ENCODE data around the gene CYP19A1.

Gene CYP19A1

GRCh38 chr15:51245628-51246027, 92.8 kb downstream of the CYP19A1 start:
- Mint-ChIP-seq H3K27ac (no peak overlapping the region), H3K36me3 (no peaks in the 10 kb centered on the region), H3K9me3 (peaks cover 3% of the 10 kb centered on the region), H3K4me3 (no peak overlapping the region), H3K4me1 (no peaks in the 10 kb centered on the region)
- DNase-seq (ENCODE audit: low spot score in 2 of 2) (no peak), ATAC-seq (no peak)

DNA sequence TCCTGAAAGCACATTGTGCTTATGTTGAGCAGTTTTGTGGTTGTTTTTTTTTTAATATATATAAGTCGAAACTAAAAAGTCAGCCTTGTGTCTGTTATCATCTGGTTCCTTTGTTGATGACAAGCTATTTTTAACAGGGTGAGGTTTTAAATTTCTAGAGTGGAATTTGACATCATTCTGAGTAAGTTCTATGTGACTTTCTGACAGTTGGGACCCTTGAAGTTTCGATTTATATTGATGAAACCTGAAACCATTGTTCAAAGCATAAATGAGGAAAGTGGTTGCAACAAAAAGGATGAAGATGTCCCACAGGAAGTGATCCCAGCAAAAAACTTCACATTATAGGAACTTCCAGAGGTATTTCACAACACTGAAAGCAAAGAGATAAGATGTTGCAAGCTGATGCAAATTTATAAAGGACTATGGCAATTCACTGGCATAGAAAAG, 94.0 kb downstream of the CYP19A1 start:
- ATAC-seq (peak; percentile 12), DNase-seq (ENCODE audit: low spot score in 2 of 2) (no peak)
- Mint-ChIP-seq H3K4me3 (no peak overlapping the region), H3K27ac (no peak overlapping the region), H3K4me1 (no peaks in the 10 kb centered on the region), H3K9me3 (peaks cover 3% of the 10 kb centered on the region), H3K36me3 (no peaks in the 10 kb centered on the region)

- no peak overlapping the region for H3K27ac Mint-ChIP-seq
- no peaks in the 10 kb centered on the region for H3K36me3 Mint-ChIP-seq
- peak; percentile 63 for ATAC-seq
- H3K4me3 Mint-ChIP-seq: no peak overlapping the region
- no peaks in the 10 kb centered on the region for H3K9me3 Mint-ChIP-seq
- H3K4me1 Mint-ChIP-seq: no peaks in the 10 kb centered on the region
- no peak for DNase-seq (ENCODE audit: low spot score in 2 of 2)
These were observed 94.6 kb downstream of the CYP19A1 start for GRCh38 chr15:51243774-51244173.

GRCh38 chr15:51240066-51240465, 98.3 kb downstream of the CYP19A1 start:
- peak; percentile 22 for ATAC-seq
- H3K4me3 Mint-ChIP-seq: no peak overlapping the region
- H3K9me3 Mint-ChIP-seq: no peaks in the 10 kb centered on the region
- no peaks in the 10 kb centered on the region for H3K4me1 Mint-ChIP-seq
- no peak for DNase-seq (ENCODE audit: low spot score in 2 of 2)
- no peaks in the 10 kb centered on the region for H3K36me3 Mint-ChIP-seq
- no peak overlapping the region for H3K27ac Mint-ChIP-seq

GRCh38 chr15:51237816-51238215, 100.6 kb downstream of the CYP19A1 start:
- Mint-ChIP-seq H3K9me3 (no peaks in the 10 kb centered on the region), H3K4me1 (no peaks in the 10 kb centered on the region), H3K27ac (no peak overlapping the region), H3K4me3 (no peak overlapping the region), H3K36me3 (no peaks in the 10 kb centered on the region)
- DNase-seq (ENCODE audit: low spot score in 2 of 2) (no peak), ATAC-seq (no peak)

DNA sequence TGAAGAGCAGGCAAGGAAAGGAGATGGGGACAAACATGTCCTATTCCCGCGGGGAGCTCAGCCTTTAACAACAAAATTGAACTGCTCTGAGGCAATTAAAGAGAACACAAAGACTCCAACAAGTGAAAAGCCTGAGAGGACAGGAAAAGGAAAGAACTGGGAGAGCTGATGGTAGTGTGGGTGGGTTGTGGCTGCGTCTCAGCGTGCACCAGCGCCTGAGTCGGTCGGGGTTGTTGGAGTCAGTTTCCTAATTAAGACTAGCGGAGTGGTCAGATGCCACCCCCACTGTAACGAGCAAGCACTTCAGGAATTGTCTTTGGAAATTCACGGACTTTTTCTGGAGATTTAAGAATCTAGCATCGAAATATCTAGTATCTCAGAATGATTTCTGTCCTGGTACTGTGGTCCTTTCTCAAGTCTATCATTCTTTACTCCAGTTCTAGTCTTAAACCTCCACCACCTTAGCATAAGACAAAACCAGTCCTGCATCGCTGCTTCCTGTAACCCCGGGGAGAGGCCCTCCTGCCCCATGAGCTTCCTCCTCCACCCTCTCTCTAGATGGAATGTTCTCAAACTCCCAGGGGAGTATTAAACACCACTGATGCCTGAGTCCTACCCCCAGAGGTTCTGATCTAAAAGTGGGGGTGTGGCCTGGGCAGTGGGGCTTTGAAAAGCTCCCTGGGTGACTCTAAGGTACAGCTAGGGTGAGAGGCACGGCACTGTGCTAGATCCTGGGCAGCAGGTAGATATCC, 104.0 kb downstream of the CYP19A1 start:
- no peaks in the 10 kb centered on the region for H3K9me3 Mint-ChIP-seq
- no peak overlapping the region for H3K27ac Mint-ChIP-seq
- no peaks in the 10 kb centered on the region for H3K36me3 Mint-ChIP-seq
- H3K4me3 Mint-ChIP-seq: no peak overlapping the region
- H3K4me1 Mint-ChIP-seq: no peaks in the 10 kb centered on the region
- ATAC-seq (peak; percentile 20), DNase-seq (ENCODE audit: low spot score in 2 of 2) (no peak)

GRCh38 chr15:51232581-51232980, 105.8 kb downstream of the CYP19A1 start:
- no peak for DNase-seq (ENCODE audit: low spot score in 2 of 2)
- H3K4me3 Mint-ChIP-seq: no peak overlapping the region
- H3K4me1 Mint-ChIP-seq: peaks cover 6% of the 10 kb centered on the region
- no peak overlapping the region for H3K27ac Mint-ChIP-seq
- no peaks in the 10 kb centered on the region for H3K36me3 Mint-ChIP-seq
- ATAC-seq: no peak
- no peaks in the 10 kb centered on the region for H3K9me3 Mint-ChIP-seq

GRCh38 chr15:51229907-51230330, 108.5 kb downstream of the CYP19A1 start:
- Mint-ChIP-seq H3K9me3 (no peaks in the 10 kb centered on the region), H3K4me3 (no peak overlapping the region), H3K4me1 (peaks cover 6% of the 10 kb centered on the region), H3K27ac (no peak overlapping the region), H3K36me3 (no peaks in the 10 kb centered on the region)
- ATAC-seq (no peak), DNase-seq (ENCODE audit: low spot score in 2 of 2) (no peak)

- H3K36me3 Mint-ChIP-seq: no peaks in the 10 kb centered on the region
- no peak overlapping the region for H3K4me3 Mint-ChIP-seq
- no peak overlapping the region for H3K27ac Mint-ChIP-seq
- no peaks in the 10 kb centered on the region for H3K9me3 Mint-ChIP-seq
- DNase-seq (ENCODE audit: low spot score in 2 of 2): no peak
- peaks cover 6% of the 10 kb centered on the region for H3K4me1 Mint-ChIP-seq
- ATAC-seq: peak; percentile 82
These were observed 110.3 kb downstream of the CYP19A1 start for GRCh38 chr15:51227940-51228732.

GRCh38 chr15:51226576-51227210, 111.7 kb downstream of the CYP19A1 start:
- Mint-ChIP-seq H3K4me1 (peaks cover 6% of the 10 kb centered on the region), H3K4me3 (no peak overlapping the region), H3K9me3 (no peaks in the 10 kb centered on the region), H3K36me3 (no peaks in the 10 kb centered on the region), H3K27ac (no peak overlapping the region)
- ATAC-seq: no peak
- no peak for DNase-seq (ENCODE audit: low spot score in 2 of 2)

DNA sequence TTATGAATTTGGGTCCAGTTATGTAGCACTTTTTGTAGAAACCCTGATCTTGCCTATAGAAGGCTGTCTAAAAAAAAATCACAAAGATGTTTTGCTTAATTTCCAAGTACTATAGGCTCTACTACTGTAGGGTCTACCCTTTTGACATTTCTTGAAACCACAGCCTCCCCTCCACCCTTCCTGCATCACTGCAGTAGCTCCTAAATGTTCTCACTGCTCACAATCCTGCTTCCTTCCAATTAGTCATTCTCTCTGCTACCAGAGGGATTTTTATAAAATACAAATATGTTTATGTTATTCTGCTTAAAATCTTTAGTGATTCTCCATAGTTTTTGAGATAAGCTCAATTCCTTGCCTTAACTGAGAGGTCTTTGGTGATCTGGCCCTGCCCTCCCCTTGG, 114.0 kb downstream of the CYP19A1 start:
- DNase-seq (ENCODE audit: low spot score in 2 of 2): no peak
- no peak for ATAC-seq
- Mint-ChIP-seq H3K36me3 (no peaks in the 10 kb centered on the region), H3K27ac (no peak overlapping the region), H3K9me3 (no peaks in the 10 kb centered on the region), H3K4me3 (no peak overlapping the region), H3K4me1 (peaks cover 6% of the 10 kb centered on the region)

GRCh38 chr15:51223771-51224229, 114.6 kb downstream of the CYP19A1 start:
- no peaks in the 10 kb centered on the region for H3K36me3 Mint-ChIP-seq
- no peaks in the 10 kb centered on the region for H3K9me3 Mint-ChIP-seq
- no peak overlapping the region for H3K27ac Mint-ChIP-seq
- peak; percentile 40 for ATAC-seq
- peaks cover 6% of the 10 kb centered on the region for H3K4me1 Mint-ChIP-seq
- DNase-seq (ENCODE audit: low spot score in 2 of 2): no peak
- H3K4me3 Mint-ChIP-seq: no peak overlapping the region

DNA sequence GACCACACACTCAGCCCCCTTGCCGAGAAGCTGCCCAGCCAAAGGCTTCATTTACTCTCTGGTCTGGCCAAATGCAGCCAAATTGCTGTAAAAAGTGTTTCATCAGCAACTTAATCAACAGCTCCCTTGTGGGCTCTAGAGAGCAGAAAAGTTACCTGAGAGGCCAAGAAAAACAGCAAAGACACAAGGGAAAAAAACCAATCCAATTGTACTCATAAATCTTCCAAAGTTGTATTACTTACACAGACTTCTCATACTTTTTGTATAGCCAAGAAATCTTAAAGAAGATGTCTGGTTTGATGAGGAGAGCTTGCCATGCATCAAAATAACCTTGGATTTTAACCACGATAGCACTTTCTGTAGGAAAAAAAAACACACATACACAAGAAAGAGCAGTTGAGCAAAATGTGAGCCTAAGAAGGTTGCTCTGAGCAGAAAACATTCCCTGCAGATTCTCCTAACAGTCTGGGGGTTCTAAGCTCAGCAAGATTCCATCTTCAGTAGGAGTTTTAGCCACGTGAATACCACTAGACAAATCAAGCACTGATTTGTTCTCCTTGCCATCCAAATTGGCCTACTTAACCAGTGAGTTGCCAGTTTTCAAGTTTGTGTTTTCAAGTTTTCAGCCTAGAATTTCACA, 120.0 kb downstream of the CYP19A1 start:
- no peak overlapping the region for H3K27ac Mint-ChIP-seq
- ATAC-seq (no peak), DNase-seq (ENCODE audit: low spot score in 2 of 2) (no peak)
- no peak overlapping the region for H3K4me3 Mint-ChIP-seq
- no peaks in the 10 kb centered on the region for H3K9me3 Mint-ChIP-seq
- H3K4me1 Mint-ChIP-seq: no peaks in the 10 kb centered on the region
- H3K36me3 Mint-ChIP-seq: no peaks in the 10 kb centered on the region

DNA sequence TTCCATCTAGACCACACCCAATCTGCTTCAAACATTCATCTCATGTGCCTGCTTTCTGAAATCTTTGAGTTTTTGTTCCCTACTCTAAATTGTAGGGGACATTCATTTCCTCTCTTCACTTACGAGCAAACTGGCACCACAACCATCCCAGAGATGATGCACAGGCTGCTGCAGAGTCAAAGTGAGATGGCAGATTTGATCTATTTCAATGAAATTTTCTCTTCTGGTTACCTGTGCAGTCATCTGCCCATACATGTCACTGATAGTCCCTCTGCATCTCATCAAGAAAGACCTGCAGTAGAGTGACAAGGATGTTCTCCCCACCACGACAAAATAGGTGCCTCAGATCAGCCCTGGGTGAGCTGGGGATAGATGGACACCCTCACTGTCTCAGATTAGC, 125.5 kb downstream of the CYP19A1 start:
- H3K27ac Mint-ChIP-seq: no peak overlapping the region

GRCh38 chr15:51212239-51212638, 126.2 kb downstream of the CYP19A1 start:
- no peak for ATAC-seq
- Mint-ChIP-seq H3K9me3 (no peaks in the 10 kb centered on the region), H3K4me1 (no peaks in the 10 kb centered on the region), H3K36me3 (no peaks in the 10 kb centered on the region), H3K4me3 (no peak overlapping the region), H3K27ac (no peak overlapping the region)
- DNase-seq (ENCODE audit: low spot score in 2 of 2): no peak

More for the DNA sequence above, 125.5 kb downstream of the CYP19A1 start:
- Mint-ChIP-seq H3K4me3 (no peak overlapping the region), H3K9me3 (no peaks in the 10 kb centered on the region), H3K4me1 (no peaks in the 10 kb centered on the region), H3K36me3 (no peaks in the 10 kb centered on the region)
- ATAC-seq (peak; percentile 42), DNase-seq (ENCODE audit: low spot score in 2 of 2) (no peak)
